GM12878 (cell line): ENCODE data around the gene KLHL7.

Experiments
- EP300 ChIP-seq, 2 experiments: fragments of 150-350 bp in 1 of 2; IDR thresholded peaks; 2 replicates each; pipeline ENCODE4 v1.6.1; 2011 to 2012; ENCODE audit warnings: low read depth in 2 of 2, low read length in 2 of 2, borderline replicate concordance in 1 of 2, improper control_type of control experiment in 1 of 2, inconsistent platforms in 1 of 2; ENCODE audit not compliant: control insufficient read depth in 1 of 2
- POLR2A ChIP-seq: IDR thresholded peaks from 2 replicates; pipeline ENCODE4 v1.6.1; 2011; ENCODE audit warnings: low read depth, mild to moderate bottlenecking, low read length
- POLR2AphosphoS5 ChIP-seq: IDR thresholded peaks from 2 replicates; pipeline ENCODE4 v1.6.1; 2011; ENCODE audit warnings: mild to moderate bottlenecking, low read length, inconsistent platforms
- RAD21 ChIP-seq: IDR thresholded peaks from 2 replicates; pipeline ENCODE4 v1.6.1; 2011; ENCODE audit warnings: mild to moderate bottlenecking, low read depth, low read length, moderate library complexity; ENCODE audit not compliant: insufficient read depth
- TF ChIP-seq, protein P1 (sequence below): IDR thresholded peaks from 2 replicates; pipeline ENCODE4 v1.6.1; 2012; ENCODE audit warnings: mild to moderate bottlenecking, low read depth, low read length
- TF ChIP-seq, protein P2 (sequence below), 3 experiments: IDR thresholded peaks in 2 of 3; conservative IDR thresholded peaks in 1 of 3; 2 replicates each; pipeline ENCODE4 v1.5.1; 2011; ENCODE audit warnings: low read depth in 3 of 3, low read length in 3 of 3, mild to moderate bottlenecking in 3 of 3, control low read depth in 2 of 3, moderate library complexity in 2 of 3, inconsistent platforms in 1 of 3, mixed read lengths in 1 of 3; ENCODE audit not compliant: control insufficient read depth in 2 of 3, insufficient read depth in 1 of 3; ENCODE audit errors: extremely low read depth in 1 of 3

DNA sequence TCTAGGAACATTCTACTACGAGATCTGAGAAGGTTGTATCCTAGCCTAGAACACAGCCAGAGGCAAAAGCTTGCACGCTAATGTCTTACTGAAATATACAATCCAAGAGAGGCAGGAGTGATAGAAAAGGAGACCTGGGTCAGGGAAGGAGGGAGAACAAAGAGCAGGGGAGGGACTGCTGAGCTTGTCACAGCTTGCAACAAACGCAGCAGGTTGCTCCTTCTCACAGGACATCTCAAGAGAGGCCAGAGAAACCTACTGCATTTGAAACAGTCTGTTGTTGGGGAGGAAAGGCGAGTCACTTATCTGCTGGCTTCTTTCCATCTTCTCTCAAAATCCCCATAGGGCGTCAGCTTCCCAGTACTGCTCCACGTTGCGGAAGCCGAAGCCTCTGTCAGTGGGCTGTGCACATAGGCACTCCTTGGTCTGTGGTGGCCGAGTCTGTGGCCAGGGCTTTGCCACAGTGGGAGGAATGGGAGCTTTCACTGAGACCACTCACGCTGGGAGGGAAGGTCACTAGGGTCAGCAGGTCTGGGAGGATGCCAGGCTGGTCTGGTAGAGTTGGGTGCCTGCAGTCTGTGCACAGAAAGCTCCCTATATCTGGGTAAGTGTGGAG lies 115.2 kb downstream of the KLHL7 start:
- TF ChIP-seq POLR2AphosphoS5: no peak
- no peak for TF ChIP-seq EP300 (IDR thresholded peaks at IDR 0.05; ENCODE audit: borderline replicate concordance in 1 of 2, control insufficient read depth in 1 of 2, low read depth in 2 of 2, low read length in 2 of 2)
- no peak for TF ChIP-seq POLR2A
- TF ChIP-seq, protein P1, sequence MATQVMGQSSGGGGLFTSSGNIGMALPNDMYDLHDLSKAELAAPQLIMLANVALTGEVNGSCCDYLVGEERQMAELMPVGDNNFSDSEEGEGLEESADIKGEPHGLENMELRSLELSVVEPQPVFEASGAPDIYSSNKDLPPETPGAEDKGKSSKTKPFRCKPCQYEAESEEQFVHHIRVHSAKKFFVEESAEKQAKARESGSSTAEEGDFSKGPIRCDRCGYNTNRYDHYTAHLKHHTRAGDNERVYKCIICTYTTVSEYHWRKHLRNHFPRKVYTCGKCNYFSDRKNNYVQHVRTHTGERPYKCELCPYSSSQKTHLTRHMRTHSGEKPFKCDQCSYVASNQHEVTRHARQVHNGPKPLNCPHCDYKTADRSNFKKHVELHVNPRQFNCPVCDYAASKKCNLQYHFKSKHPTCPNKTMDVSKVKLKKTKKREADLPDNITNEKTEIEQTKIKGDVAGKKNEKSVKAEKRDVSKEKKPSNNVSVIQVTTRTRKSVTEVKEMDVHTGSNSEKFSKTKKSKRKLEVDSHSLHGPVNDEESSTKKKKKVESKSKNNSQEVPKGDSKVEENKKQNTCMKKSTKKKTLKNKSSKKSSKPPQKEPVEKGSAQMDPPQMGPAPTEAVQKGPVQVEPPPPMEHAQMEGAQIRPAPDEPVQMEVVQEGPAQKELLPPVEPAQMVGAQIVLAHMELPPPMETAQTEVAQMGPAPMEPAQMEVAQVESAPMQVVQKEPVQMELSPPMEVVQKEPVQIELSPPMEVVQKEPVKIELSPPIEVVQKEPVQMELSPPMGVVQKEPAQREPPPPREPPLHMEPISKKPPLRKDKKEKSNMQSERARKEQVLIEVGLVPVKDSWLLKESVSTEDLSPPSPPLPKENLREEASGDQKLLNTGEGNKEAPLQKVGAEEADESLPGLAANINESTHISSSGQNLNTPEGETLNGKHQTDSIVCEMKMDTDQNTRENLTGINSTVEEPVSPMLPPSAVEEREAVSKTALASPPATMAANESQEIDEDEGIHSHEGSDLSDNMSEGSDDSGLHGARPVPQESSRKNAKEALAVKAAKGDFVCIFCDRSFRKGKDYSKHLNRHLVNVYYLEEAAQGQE: no peak
- TF ChIP-seq, protein P2, sequence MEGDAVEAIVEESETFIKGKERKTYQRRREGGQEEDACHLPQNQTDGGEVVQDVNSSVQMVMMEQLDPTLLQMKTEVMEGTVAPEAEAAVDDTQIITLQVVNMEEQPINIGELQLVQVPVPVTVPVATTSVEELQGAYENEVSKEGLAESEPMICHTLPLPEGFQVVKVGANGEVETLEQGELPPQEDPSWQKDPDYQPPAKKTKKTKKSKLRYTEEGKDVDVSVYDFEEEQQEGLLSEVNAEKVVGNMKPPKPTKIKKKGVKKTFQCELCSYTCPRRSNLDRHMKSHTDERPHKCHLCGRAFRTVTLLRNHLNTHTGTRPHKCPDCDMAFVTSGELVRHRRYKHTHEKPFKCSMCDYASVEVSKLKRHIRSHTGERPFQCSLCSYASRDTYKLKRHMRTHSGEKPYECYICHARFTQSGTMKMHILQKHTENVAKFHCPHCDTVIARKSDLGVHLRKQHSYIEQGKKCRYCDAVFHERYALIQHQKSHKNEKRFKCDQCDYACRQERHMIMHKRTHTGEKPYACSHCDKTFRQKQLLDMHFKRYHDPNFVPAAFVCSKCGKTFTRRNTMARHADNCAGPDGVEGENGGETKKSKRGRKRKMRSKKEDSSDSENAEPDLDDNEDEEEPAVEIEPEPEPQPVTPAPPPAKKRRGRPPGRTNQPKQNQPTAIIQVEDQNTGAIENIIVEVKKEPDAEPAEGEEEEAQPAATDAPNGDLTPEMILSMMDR (IDR thresholded peaks at IDR 0.05 in 2 of 3, conservative IDR thresholded peaks at IDR 0.05 in 1 of 3; ENCODE audit: control insufficient read depth in 2 of 3, extremely low read depth in 1 of 3, insufficient read depth in 1 of 3, low read depth in 3 of 3, low read length in 3 of 3): no peak
- TF ChIP-seq RAD21: no peak
